ENCODE measurements around the gene LMTK3.

The LMTK3 gene

DNA sequence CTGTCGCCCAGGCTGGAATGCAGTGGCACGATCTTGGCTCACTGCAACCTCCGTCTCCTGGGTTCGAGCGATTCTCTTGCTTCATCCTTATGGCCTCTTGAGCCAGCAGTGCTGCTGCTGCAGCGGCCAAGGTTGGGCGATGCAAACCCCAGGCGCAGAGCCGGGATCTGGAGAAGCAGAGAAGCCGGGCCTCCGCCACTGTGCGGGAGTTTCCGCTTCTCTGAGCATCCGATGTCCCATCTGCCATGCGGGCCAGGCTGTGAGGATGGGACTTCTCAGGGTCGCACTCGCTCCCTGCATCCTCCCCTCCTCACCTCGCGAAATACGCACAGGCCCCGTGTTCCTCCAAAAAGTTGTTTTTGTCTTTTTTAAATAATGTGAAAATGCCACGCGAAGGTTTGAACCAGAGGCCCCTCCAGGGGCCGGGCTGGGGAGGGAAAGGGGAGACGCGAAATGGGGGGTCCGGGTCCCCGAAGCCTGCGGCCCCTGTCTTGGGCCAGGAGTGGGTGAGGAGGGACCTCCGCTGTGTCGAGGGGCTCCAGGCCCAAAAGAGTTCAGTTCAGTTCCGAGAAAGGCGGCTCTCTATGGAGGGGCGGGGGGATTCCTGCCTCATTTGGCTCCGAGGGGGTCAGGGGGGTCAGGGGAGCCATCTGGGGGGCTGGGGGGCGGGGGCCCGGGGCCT, 26.6 kb downstream of the LMTK3 start:
- no peak for DNase-seq

- DNase-seq = no peak
Observed at GRCh38 chr19:48484247-48484893, 27.3 kb downstream of the LMTK3 start.

- DNase-seq = no peak
Observed at GRCh38 chr19:48483301-48483700, 28.3 kb downstream of the LMTK3 start.

GRCh38 chr19:48481846-48482639, 29.6 kb downstream of the LMTK3 start:
- DNase-seq = no peak

GRCh38 chr19:48480558-48481500, 30.8 kb downstream of the LMTK3 start:
- DNase-seq = peak; percentile 53

DNA sequence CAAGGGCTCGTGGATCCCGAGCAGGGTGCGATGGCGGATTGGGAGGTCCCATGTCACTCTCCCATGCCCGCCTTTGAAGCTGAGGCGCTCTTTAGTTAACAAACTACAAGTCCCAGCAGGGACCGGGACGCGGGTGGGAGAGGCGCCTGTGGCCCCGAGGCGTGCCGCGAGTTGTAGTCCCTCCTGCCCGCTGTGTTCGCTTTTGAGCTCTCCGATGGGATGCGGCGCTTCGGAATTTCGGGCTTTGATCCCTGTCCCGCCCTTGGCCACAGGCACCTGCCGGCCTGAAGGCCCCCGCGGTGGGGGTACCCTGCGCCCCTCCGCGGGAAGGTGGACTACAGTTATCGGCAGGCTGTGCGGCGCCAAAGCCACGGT, 31.5 kb downstream of the LMTK3 start:
- DNase-seq = no peak

- no peak for DNase-seq
Observed at GRCh38 chr19:48479686-48480085, 31.9 kb downstream of the LMTK3 start.

DNA sequence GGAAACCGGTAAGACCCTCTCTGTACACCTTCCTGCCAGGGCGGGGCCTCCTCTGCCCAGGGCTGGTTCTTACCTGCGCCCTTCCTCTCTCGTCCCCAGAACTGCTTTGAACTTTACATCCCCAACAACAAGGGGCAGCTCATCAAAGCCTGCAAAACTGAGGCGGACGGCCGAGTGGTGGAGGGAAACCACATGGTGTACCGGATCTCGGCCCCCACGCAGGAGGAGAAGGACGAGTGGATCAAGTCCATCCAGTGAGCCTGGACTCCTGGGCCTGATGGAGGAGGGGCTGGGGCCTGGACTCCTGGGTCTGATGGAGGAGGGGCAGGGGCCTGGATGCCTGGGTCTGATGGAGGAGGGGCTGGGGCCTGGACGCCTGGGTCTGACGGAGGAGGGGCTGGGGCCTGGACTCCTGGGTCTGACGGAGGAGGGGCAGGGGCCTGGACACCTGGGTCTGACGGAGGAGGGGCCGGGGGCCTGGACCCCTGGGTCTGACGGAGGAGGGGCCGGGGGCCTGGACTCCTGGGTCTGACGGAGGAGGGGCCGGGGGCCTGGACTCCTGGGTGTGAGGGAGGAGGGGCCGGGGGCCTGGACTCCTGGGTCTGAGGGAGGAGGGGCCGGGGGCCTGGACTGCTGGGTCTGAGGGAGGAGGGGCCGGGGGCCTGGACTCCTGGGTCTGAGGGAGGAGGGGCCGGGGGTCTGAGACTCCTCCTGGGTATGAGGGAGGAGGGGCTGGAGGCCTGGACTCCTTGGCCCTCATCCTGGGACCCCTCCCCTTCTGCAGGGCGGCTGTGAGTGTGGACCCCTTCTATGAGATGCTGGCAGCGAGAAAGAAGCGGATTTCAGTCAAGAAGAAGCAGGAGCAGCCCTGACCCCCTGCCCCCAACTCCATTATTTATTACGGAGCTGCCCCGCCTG, 33.0 kb downstream of the LMTK3 start:
- no peak for DNase-seq

DNA sequence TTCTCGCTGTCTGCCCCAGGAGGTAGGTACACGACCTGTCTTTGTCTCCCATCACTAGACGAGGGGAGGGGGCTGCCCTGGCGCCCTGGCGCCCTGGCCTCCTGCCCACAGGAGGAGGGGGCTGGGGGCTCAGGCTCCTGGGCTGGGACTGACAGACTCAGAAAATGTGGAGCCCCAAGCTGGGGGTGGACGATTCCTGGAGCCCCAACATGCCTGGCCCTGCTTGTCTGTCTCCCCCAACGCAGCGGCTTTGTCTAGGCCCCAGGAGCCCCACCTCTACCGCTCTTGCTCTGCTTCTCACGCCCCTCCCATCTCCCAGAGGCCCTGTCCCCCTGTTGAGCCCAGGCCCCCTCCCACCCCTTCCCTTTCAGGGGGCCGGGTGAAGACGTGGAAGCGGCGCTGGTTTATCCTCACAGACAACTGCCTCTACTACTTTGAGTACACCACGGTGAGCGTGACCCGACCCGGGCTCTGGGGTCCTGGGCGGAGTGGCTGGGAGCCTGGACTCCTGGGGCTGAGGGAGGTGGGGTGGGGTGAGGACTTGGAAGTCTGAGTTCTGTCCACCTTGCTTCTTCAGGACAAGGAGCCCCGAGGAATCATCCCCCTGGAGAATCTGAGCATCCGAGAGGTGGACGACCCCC, 33.8 kb downstream of the LMTK3 start:
- DNase-seq = no peak

DNA sequence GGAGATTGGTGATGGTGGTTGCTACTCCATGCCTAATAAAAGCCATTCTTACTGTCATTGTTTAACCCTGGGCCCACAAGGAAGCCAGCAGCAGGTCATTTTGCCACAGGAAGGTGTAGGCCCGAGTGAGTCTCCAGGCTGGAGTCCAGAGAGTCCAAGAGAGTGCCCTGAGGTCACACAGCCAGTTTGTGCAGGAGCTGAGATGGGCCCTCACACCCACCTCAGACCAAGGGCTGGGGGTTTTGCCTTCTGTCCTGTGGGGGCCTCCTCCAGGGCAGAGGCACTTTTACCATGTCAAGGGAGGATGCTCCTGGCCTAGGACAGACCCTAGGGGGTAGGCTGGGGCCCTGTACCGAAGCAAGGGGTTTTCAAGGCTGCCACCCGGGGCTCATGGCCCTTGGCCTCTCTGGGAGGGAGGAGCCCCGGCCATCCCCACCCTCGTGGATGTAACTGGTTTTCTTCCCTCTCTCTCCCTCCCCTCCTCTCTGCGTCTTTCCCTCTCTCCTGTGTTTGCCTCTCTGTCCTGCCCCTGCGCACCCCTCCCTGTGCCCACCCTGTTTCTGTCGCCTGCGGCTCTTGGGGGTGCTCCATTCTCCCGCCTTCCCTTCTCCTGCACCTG, 34.5 kb downstream of the LMTK3 start:
- DNase-seq = no peak

DNA sequence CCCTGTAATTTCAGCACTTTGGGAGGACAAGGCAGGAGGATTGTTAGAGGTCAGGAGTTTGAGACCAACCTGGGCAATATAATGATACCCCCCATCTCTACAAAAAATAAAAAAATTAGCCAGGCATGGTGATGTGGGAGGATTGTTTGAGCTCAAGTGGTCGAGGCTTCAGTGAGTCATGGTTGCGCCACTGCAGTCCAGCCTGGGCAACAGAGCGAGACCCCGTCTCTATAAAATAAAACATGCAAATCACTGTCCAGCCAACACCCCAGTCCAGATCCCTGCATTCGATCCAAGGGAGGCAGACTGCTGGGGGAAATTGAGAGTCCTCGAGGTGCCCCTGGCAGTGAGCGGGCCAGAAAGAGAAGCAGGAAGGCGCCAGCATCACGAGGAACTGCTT, 35.5 kb downstream of the LMTK3 start:
- DNase-seq = no peak

DNA sequence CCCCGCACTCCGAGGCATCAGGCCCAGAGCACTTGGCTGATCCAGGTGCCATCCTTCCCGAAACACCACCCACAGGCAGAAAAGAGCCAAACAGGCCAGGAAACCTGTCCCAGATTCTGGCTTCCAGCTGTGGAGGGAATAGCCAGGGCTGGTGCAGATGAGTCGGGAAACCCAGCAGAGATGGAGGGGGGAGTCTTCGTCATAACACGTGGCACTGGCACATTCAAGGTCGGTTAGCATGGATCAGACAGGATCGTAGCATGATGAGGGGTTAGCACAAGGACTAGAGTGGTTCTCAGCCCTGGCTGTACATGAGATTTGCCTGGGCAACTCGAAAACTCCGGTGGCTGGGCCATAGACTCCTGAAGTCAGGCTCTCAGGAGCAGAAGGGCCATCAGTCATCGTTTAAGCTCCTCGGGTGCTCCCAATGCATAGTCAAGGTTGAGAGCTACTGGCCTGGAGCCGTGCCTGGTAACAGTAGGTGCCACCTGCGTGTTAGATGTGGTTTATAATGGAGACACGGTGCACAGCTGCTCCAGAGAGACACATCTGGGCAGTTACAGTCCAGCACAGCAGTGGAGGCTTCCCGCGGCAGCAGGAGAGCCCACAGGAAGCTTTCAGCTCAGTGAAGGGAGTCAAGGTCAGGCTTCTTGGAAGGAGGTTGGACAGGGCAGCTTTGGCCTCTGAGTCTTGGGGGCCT, 36.1 kb downstream of the LMTK3 start:
- DNase-seq = no peak

- DNase-seq = no peak
Observed at GRCh38 chr19:48474084-48474592, 37.5 kb downstream of the LMTK3 start.

GRCh38 chr19:48473161-48473966, 38.3 kb downstream of the LMTK3 start:
- DNase-seq = no peak

DNA sequence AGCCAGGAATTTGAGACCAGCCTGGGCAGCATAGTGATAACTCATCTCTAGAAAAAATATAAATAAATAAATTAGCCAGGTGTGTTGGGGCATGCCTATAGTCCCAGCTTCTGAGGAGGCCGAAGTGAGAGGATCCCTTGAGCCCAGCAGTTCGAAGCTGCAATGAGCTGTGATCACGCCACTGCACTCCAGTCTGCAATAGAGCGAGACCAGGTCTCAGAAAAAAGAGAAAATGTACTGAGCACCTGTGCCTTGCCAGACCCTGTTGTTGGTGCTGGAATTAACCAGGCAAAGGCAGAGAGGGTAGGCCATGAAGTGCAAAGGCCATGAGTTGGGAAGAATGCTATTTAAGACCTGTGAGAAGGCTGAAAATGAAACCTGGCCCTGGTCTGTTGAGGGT, 39.8 kb downstream of the LMTK3 start:
- DNase-seq = no peak

DNA sequence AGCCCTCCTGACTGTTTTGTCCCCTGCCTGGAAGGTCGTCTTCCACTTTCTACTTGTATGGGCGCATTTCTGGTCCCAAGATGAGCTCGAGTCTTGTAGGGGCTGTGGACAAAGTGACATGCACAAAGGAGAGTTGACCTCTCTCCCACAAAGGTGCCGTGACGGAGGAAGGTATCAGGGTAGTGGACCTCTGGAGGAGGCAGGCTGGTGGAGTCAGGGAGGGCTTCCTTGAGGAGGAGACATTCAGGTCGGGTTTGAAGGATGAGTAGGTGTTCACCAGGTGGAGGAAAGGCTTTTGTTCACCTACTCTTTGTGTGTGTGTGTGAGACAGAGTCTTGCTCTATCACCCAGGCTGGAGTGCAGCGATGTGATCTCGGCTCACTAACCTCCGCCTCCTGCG, 40.8 kb downstream of the LMTK3 start:
- no peak for DNase-seq

DNA sequence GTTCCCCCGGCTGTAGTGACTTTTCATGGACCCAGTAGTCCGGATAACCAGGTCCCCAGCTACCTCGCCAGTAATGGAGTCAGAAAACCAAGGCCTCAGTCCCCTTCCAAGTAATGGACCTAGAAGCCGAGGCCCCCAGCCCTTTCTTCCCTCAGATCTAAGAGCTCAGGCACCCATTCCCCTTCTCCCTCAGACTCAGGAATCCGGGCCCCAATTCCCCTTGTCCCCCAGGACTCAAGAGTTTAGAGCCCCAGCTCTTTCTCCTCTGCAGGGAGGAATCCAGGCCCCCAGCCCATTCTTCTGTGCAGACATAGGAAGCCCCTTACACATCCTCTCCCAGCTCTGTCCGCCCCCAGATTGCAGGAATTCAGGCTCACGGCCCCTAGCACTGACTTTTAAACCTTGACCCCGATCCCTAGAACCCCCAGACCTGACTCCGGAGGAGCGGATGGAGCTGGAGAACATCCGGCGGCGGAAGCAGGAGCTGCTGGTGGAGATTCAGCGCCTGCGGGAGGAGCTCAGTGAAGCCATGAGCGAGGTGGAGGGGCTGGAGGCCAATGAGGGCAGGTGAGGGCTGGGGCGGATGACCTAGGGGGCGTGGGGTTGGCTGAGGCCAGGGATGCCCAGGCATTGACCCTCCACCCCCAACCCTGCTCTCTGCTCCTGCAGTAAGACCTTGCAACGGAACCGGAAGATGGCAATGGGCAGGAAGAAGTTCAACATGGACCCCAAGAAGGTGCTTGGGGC, 41.5 kb downstream of the LMTK3 start:
- DNase-seq = no peak

DNA sequence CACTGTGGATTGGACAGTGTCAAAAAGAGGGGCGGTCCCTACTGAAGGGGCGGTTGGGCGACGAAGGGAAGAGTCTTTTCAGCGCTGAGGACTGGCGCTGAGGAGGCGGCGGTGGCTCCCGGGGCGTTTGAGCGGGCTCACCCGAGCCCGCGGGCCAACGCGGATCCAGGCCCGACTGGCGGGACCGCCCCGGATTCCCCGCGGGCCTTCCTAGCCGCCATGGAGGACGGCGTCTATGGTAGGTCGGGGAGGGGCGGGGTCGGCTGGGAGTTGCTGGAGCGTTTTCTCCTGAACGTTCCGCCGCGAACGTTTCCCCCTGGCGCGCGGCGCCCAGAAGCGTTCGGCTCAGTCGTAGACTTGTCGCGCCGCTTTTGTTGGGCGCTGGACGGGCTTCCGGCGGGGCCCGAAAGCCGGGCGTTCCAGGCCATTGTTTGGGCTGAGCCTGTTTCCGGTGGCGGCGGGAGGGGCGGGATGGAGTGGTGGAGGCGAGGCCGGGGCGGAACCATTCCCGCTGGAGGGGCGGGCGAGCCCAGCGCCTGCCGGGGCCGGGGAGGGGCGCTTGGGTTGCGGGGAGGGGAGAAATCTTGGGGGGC, 42.2 kb downstream of the LMTK3 start, which contains the start of gene CYTH2:
Gene CYTH2, plus strand, starts transcription at position 81 of the 593 bp plus-strand sequence. Its CDS starts 139 bp downstream, at position 220.
- peak; percentile 60 for DNase-seq
